Measurements from ENCODE around the gene IRF3.

- TF ChIP-seq POLR2AphosphoS5 (IDR thresholded peaks at IDR 0.05; ENCODE audit: low read depth, low read length) (no peak), REST (IDR thresholded peaks at IDR 0.05; ENCODE audit: insufficient read depth in 1 of 2, low read depth in 2 of 2, low read length in 2 of 2) (no peak), TAF1 (IDR thresholded peaks at IDR 0.05; ENCODE audit: borderline replicate concordance, insufficient read depth, low read length) (no peak), SIN3A (IDR thresholded peaks at IDR 0.05; ENCODE audit: borderline replicate concordance, insufficient read depth, low read length) (no peak), FOXP2 (optimal IDR thresholded peaks at IDR 0.05; ENCODE audit: borderline replicate concordance, extremely low read depth, extremely low read length, insufficient read depth) (no peak)
These were observed 13.5 kb upstream of the IRF3 start for GRCh38 chr19:49678985-49679770.
